ENCODE results near the gene RGS7. TPM values are rescaled to one million over a fixed set of nuclear protein-coding genes. Genes with fewer than 3 reads are reported as not detected.

The RGS7 gene
- total RNA-seq, 4 donors from 2014 or later, result 1.9 TPM; not detected in 3

DNA sequence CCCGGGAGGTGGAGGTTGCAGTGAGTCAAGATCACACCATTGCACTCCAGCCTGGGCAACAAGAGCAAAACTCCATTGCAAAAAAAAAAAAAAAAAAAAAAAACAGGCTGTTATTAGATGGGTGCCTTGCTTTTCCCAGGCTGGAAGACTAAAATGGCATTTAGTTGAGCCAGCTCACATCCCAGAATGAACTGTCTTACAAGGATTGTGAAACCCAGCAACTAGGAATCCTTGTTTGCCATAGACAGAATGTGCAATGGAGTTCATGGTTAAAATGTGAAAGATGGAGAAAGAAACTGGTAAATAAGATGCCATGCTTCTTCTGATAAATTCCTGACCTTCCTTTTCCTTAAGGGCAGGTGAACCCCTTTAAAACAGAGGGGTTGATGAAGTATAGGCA, 529.2 kb downstream of the RGS7 start:
- Histone ChIP-seq H3K27ac (no peak overlapping the region), H3K36me3 (no peaks in the 10 kb centered on the region), H3K9me3 (no peaks in the 10 kb centered on the region), H3K4me3 (no peak overlapping the region), H3K27me3 (no peaks in the 10 kb centered on the region), H3K4me1 (no peaks in the 10 kb centered on the region)
- DNase-seq, result no peak
- TF ChIP-seq, protein P1, sequence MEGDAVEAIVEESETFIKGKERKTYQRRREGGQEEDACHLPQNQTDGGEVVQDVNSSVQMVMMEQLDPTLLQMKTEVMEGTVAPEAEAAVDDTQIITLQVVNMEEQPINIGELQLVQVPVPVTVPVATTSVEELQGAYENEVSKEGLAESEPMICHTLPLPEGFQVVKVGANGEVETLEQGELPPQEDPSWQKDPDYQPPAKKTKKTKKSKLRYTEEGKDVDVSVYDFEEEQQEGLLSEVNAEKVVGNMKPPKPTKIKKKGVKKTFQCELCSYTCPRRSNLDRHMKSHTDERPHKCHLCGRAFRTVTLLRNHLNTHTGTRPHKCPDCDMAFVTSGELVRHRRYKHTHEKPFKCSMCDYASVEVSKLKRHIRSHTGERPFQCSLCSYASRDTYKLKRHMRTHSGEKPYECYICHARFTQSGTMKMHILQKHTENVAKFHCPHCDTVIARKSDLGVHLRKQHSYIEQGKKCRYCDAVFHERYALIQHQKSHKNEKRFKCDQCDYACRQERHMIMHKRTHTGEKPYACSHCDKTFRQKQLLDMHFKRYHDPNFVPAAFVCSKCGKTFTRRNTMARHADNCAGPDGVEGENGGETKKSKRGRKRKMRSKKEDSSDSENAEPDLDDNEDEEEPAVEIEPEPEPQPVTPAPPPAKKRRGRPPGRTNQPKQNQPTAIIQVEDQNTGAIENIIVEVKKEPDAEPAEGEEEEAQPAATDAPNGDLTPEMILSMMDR (IDR thresholded peaks at IDR 0.05), result no peak
- TF ChIP-seq POLR2A (IDR thresholded peaks at IDR 0.05), result no peak

DNA sequence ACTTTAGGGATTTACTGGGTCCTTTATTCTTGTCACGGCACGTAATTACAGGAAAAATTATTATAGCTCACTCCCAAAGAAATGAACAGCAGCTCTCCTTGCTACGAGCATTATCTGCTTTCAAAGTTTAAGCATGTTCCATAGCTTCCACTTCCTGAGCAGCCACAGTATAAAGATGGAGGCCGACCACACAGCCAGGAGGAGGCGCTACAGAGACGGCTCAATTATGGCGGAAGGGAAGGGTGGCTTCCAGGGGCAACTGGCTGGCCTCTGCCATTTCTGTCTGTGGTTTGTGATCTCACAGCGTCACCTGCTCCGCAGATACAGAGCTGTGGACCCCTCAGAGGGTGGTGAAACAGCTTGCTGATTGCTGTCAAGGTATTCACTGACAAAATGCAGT, 532.8 kb downstream of the RGS7 start:
- H3K36me3 ChIP-seq, result no peaks in the 10 kb centered on the region
- no peak for DNase-seq
- TF ChIP-seq, protein P1 (IDR thresholded peaks at IDR 0.05), result no peak
- no peak for TF ChIP-seq POLR2A (IDR thresholded peaks at IDR 0.05)
- H3K9me3 ChIP-seq, result no peaks in the 10 kb centered on the region
- no peak overlapping the region for H3K4me3 ChIP-seq
- no peaks in the 10 kb centered on the region for H3K4me1 ChIP-seq
- H3K27ac ChIP-seq, result no peak overlapping the region
- no peaks in the 10 kb centered on the region for H3K27me3 ChIP-seq

DNA sequence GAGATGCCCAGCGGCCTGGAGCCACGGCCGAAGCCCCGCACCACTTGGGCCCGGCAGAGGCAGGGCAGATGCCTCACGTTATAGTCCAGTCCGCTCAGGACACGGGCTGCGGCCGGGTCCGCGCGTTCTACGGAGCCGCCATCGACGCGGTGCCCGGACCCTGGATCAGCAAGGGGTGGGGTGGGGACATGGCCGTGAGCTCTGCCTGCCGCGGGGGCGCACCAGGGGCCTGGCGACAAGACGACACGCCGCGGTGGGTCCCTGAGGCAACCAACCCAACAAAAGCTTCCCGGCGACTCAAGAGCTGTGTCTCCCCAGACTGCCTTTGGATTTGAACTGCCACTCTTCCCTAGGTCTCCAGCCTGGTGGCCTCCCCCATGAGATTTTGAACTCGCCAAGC, 533.6 kb downstream of the RGS7 start:
- Histone ChIP-seq H3K4me1 (no peaks in the 10 kb centered on the region), H3K36me3 (no peaks in the 10 kb centered on the region), H3K9me3 (no peaks in the 10 kb centered on the region), H3K27me3 (no peaks in the 10 kb centered on the region), H3K4me3 (no peak overlapping the region), H3K27ac (no peak overlapping the region)
- TF ChIP-seq, protein P1 (IDR thresholded peaks at IDR 0.05), result no peak
- no peak for TF ChIP-seq POLR2A (IDR thresholded peaks at IDR 0.05)
- DNase-seq, result no peak

DNA sequence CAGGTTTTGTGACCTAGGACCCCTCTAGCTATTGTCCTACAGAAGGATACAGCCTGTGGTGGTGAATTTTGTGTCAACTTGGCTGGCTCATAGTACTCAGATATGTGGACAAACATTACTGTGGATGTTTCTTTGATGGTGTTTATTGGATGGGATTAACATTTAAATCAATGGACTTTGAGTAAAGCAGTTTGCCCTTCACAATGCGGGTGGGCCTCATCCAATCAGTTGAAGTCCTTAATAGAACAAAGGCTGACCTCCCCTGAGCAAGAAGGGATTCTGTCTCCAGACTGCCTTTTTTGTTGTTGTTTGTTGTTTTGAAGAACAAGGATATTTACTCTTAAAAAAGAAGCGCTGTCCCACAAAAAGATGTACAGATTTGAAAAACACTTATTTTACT, 535.1 kb downstream of the RGS7 start:
- no peak for DNase-seq

DNA sequence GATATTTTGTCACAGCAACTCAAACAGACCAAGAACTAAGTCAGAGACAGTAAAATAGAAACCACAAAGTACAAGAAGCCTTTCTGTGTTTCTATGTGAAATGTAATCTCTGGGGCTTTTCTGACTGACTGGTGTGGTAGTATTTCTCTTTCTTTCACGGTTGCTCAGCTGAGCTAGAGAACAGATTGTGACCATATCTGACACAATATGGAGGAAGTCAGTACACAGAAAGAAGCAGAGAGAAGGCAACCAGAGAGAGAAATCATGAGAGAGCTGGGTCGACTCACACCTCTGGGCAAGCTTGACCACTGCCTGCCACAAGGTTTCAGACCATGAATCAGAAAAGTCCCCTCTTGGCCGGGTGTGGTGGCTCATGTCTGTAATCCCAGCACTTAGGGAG, 536.2 kb downstream of the RGS7 start:
- TF ChIP-seq, protein P1 (IDR thresholded peaks at IDR 0.05), result no peak
- no peak for TF ChIP-seq POLR2A (IDR thresholded peaks at IDR 0.05)
- no peaks in the 10 kb centered on the region for H3K4me1 ChIP-seq
- H3K4me3 ChIP-seq, result no peak overlapping the region
- no peak for DNase-seq
- H3K27ac ChIP-seq, result no peak overlapping the region
- no peaks in the 10 kb centered on the region for H3K36me3 ChIP-seq
- no peaks in the 10 kb centered on the region for H3K27me3 ChIP-seq
- H3K9me3 ChIP-seq, result no peaks in the 10 kb centered on the region

More for the DNA sequence above, 535.1 kb downstream of the RGS7 start:
- Histone ChIP-seq H3K9me3 (no peaks in the 10 kb centered on the region), H3K4me3 (no peak overlapping the region), H3K36me3 (no peaks in the 10 kb centered on the region), H3K4me1 (no peaks in the 10 kb centered on the region), H3K27ac (no peak overlapping the region), H3K27me3 (no peaks in the 10 kb centered on the region)
- TF ChIP-seq POLR2A (IDR thresholded peaks at IDR 0.05), result no peak
- TF ChIP-seq, protein P1 (IDR thresholded peaks at IDR 0.05), result no peak

DNA sequence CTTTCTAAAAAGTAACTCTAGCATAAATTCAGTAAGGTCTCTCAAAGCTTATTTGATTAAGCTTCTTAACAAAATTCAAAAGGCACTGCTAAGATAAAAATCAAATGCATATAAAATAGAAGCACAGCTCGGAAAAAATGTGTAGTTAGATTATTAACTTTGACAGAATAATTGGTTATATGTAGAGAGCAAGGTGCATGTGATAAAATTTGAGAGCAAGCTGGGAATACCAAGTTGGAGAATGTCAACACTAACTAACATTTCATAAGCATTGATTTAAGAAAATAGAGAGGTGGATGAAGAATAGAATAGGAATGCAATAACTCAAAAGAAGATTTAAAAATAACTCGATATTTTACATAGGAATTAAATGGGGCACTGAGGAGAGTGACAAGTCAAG, 540.5 kb downstream of the RGS7 start:
- H3K27ac ChIP-seq, result no peak overlapping the region
- no peak for TF ChIP-seq POLR2A (IDR thresholded peaks at IDR 0.05)
- TF ChIP-seq, protein P1 (IDR thresholded peaks at IDR 0.05), result no peak
- no peaks in the 10 kb centered on the region for H3K27me3 ChIP-seq
- no peak for DNase-seq
- H3K36me3 ChIP-seq, result no peaks in the 10 kb centered on the region
- H3K4me3 ChIP-seq, result no peak overlapping the region
- no peaks in the 10 kb centered on the region for H3K4me1 ChIP-seq
- no peaks in the 10 kb centered on the region for H3K9me3 ChIP-seq

Data from Peyer's patch (tissue), 4 donors.